Astrocyte (in vitro differentiated cells and primary cell): ENCODE data around the gene NKD1.

Experiments
- EZH2 ChIP-seq: IDR thresholded peaks from 2 replicates; pipeline ENCODE4 v1.6.1; 2012; ENCODE audit warnings: mild to moderate bottlenecking, low read length, inconsistent platforms; ENCODE audit not compliant: insufficient read depth
- TF ChIP-seq, protein P1 (sequence below): IDR thresholded peaks from 2 replicates; pipeline ENCODE4 v1.5.1; 2011; ENCODE audit warnings: low read depth, mild to moderate bottlenecking, inconsistent platforms, low read length, moderate library complexity; ENCODE audit not compliant: insufficient read depth

DNA sequence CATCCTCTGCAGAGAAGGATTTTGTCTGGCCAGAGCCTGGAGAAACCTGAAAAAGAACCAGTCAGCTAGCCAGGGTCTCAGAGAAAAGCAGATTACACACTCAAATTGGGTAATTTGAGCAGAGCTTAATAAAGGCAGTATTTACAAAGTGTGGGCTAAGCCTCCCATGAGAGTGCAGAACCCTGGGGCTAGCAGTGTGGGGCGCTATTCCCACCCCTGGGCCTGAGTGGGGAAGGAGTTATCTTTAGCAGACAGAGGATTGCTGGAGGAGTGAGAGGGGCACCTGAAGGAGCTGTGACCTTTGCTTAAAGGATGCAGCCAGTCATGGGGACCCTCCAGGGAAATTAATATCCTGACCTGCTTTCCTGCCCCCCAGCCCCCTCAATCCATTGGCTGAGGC, 86.8 kb downstream of the NKD1 start:
- TF ChIP-seq, protein P1, sequence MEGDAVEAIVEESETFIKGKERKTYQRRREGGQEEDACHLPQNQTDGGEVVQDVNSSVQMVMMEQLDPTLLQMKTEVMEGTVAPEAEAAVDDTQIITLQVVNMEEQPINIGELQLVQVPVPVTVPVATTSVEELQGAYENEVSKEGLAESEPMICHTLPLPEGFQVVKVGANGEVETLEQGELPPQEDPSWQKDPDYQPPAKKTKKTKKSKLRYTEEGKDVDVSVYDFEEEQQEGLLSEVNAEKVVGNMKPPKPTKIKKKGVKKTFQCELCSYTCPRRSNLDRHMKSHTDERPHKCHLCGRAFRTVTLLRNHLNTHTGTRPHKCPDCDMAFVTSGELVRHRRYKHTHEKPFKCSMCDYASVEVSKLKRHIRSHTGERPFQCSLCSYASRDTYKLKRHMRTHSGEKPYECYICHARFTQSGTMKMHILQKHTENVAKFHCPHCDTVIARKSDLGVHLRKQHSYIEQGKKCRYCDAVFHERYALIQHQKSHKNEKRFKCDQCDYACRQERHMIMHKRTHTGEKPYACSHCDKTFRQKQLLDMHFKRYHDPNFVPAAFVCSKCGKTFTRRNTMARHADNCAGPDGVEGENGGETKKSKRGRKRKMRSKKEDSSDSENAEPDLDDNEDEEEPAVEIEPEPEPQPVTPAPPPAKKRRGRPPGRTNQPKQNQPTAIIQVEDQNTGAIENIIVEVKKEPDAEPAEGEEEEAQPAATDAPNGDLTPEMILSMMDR: no peak
- TF ChIP-seq EZH2: no peak
